Measurements from ENCODE around the gene TCEAL5.
"Not testable (repeated sequence)": the region's sequence is repeated elsewhere in the genome, so short reads cannot be mapped to it uniquely, and the experiment has no call there.

The TCEAL5 gene

DNA sequence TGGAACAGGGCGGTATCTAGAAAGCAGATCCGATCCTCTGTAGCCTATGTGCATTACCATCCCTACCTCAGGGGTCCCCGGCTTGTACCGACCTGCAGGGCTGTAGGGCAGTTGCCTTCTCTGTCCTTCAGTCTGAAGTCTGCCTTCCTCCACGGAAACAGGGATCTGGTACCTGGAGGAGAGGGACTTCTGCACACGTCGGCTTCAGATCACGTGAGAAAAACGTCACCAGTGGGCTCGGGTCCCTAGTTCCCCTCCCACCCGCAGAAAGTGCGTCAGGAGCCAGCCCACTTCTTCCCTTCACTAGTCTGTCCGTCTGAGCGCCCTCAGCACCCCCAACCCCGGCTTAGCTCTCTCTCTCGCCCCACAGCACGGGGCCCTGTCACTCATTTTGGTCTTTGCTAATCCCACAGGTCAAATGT lies at the start of gene TCEAL5:
TSS of gene TCEAL5 (minus strand) at position 170 of the 422 bp plus-strand sequence. CDS start 2,187 bp downstream, outside the sequence.
- no peak for DNase-seq (ENCODE audit: low read depth in 2 of 2)

- no peak for DNase-seq (ENCODE audit: low read depth in 2 of 2)
Observed at GRCh38 chrX:103311399-103311780, 34.8 kb upstream of the TCEAL5 start.

DNA sequence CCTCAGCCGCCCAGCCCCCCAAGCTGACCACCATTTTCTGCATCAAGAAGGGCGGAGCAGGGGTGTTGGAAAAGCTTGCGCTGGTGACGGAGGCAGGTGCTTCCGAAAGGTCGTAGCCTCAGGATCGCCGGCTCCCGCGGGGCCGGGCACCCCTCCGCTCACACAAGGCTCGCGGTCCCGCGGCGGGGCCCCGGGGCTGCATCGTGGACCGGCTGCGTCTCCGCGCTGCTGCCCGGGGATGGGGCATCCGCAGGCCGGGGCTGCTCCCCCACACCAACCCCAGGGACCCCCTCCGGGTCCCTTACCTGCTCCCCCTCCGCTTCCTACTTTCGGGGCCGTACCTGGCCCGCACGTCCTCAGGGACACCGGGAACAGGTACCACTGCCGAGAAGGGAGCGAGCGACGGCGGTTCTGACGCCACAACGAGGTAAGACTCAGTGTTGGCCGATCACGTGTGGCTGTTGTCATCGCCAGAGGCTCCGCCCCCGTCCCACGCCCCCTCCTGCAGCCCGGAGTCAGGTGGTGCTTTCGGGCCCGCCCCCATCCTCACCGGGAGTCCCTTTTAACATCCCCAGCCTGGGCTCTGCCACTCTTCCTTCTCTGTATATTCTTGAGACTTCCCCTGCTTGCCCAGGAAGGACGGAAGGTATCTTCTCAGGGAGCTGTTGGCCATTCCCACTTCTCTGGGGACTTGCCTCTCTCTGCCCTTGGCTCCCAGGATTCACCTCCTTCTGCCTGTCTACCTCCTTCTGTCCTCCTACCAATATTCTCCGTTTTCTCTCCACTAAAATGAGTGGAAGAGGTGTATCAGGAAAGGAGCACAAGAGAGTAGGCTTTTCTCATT lies 34.2 kb upstream of the TCEAL5 start, which contains the start of gene BEX2:
TSS of gene BEX2 (minus strand) at position 436 of the 844 bp plus-strand sequence. CDS start 1,014 bp downstream, outside the sequence.
- no peak for DNase-seq (ENCODE audit: low read depth in 2 of 2)

GRCh38 chrX:103309860-103310554 lies 33.5 kb upstream of the TCEAL5 start:
- DNase-seq (ENCODE audit: low read depth in 2 of 2) = no peak

- DNase-seq (ENCODE audit: low read depth in 2 of 2) = not testable (repeated sequence)
Observed at GRCh38 chrX:103305666-103306065, 29.1 kb upstream of the TCEAL5 start.

DNA sequence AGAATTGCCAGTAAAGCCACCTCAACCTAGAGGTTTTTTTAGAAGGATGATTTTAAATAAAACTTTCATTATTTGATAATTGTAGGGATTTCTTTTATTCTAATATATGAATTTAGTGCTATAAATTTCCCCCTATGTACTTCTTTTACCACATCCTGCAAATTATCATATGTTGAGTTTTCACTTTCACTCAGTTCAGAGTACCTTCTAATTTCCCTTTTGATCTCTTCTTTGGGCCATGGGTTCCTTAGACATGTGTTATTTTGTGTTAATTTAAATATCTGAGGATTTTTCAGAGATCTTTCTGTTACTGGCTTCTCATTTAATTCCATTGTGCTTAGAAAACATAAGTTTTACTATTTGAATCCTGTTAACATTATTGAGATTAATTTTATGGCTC lies 28.2 kb upstream of the TCEAL5 start:
- no peak for DNase-seq (ENCODE audit: low read depth in 2 of 2)

DNA sequence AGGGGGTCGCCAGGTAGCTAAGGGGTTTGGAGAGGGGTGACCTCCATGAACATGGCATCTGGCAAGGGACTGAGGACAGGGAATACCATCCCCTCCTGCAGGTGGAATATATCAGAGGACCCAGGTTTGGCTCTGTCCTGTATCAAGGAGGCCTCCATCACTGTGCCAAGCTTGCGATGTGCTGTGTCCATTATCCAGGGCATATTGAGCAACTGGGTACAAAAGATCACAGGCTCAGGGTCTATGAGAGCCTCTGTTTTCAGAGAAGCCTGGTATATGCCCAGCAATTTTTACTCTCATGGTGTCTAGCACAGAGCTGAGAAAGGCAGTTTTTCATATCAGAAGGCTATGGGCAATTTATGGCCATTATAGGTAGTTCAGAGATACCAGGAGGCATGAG lies 16.6 kb upstream of the TCEAL5 start:
- DNase-seq (ENCODE audit: low read depth in 2 of 2) = no peak

- no peak for DNase-seq (ENCODE audit: low read depth in 2 of 2)
Observed at GRCh38 chrX:103279624-103280023, 3.1 kb upstream of the TCEAL5 start.

DNA sequence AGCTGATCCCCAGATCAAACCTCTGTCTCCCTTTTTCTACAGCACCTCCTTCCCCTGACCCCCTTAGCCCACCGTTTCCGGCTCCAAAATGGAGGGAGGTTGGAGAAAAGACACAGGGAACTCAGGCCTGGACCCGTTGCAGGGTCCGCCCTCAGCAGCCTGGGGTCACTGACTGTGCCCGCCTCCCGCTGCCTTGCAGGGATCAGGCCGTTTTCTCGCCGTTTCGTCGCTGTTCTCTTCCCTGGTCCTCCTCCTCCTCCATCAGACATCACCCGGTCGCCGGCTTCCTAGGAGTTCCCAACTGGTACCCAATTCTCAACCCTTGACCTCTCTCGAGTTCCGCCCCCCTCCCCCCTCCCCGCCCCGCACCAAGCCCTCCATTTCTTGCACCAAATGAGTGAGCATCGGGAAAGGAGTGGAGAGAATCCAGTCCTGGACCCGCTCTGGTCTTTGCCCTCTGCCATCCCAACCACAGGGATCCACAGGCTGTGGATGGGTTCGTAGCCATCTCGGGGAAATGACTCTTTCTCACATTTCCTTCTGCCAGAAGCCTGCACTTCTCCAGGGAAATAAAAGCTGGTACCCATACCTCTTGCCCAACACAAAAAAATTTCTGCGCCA lies 493 bp downstream of the TCEAL5 start:
- DNase-seq (ENCODE audit: low read depth in 2 of 2) = no peak

DNA sequence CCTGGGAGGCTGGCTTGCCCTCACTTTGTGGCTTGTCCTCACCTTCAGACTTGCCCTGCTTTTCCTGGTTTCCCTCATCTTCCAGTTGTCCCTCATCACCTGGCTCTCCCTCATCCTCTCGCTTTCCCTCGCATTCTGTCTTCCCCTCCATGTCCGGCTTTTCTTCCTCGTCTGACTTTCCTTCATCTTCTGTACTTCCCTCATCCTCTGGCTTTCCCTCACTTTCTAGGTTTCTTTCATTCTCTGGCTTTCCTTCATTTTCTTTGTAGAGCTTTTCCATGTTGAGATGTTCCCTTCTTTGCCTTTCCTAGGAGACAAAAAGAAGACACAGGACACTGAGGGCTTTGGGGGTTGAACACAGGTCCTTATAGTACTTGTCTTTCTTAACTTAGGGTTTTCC lies 2.3 kb downstream of the TCEAL5 start:
- DNase-seq (ENCODE audit: low read depth in 2 of 2) = no peak

GRCh38 chrX:103258275-103258674 lies 18.3 kb downstream of the TCEAL5 start:
- DNase-seq (ENCODE audit: low read depth in 2 of 2) = no peak

DNA sequence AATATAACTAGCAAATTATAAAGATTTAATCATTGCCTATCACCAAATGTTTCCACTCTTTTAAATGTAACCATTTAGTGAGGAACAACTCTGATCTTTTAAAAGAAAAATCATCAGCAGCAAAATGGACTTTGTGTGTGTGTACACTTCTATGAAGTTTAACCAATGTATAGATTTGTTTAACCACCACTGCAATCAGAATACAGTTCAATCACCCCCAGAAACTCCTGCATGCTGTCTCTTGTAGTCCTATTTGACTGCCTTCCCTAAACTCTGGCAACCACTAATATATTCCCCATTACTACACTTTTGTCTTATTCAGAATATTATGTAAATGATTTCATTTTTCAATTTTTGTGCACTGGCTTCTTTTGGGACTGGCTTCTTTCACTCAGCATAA lies 19.9 kb downstream of the TCEAL5 start:
- DNase-seq (ENCODE audit: low read depth in 2 of 2) = no peak

- peak; percentile 34 to 35 for DNase-seq (ENCODE audit: low read depth in 2 of 2)
Observed at GRCh38 chrX:103254921-103255493, 21.5 kb downstream of the TCEAL5 start, which contains the start of gene TCEAL8. Gene TCEAL8, minus strand, starts transcription at chrX:103255155. Its CDS starts 1,176 bp downstream, at chrX:103253979.

DNA sequence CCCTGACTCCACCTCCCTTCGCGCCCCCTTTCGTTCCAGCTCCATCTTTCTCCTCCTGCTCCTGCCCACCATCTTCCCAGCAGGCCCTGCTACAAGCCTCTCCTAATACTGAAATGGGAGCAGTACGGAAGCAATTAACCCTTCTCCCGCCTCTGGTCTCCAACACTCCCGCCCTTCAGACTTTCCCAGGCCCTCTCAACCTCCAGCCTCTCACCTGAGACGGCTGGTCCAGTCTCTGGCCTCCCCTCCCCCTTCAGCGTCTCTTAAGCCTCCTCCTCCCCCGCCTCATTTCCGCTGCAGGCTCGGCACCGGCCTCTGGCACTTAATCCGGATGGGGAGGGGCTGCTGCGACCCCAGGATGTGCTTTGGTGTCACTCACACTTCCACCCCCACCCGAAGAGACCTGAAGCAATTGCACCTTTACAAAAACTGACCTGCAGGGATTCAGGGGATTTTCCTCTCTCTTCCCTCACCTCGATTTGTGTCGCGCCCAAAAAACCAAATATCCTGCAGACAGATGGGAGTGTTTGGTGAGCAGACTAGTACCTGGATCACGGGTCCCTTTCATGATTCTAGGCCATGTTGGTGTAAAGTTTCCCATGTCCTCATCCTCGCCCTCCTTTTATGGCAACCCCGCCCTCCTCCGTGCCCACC lies 22.3 kb downstream of the TCEAL5 start:
- no peak for DNase-seq (ENCODE audit: low read depth in 2 of 2)

GRCh38 chrX:103253608-103254007 lies 22.9 kb downstream of the TCEAL5 start:
- DNase-seq (ENCODE audit: low read depth in 2 of 2) = no peak

- no peak for DNase-seq (ENCODE audit: low read depth in 2 of 2)
Observed at GRCh38 chrX:103250977-103251376, 25.6 kb downstream of the TCEAL5 start.

DNA sequence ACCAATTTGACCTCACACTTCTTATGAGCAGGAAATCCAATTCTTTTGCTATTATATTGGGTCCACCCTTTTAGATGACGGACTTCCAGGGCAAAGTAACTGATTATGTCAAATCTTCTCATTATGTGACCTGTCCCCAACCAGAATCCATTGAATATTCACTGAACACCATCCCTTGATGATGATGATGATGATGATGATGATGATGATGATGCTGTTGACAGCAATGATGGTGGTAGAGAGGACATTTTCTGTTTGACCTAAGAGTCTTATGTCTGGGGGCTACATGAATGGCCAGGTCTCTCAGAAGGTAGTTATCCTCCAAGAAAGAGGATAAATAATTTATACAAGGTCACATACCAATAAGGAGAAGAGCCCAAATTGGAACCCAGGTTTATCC lies 26.7 kb downstream of the TCEAL5 start:
- DNase-seq (ENCODE audit: low read depth in 2 of 2) = no peak

- DNase-seq (ENCODE audit: low read depth in 2 of 2) = no peak
Observed at GRCh38 chrX:103248553-103248952, 28.0 kb downstream of the TCEAL5 start.

DNA sequence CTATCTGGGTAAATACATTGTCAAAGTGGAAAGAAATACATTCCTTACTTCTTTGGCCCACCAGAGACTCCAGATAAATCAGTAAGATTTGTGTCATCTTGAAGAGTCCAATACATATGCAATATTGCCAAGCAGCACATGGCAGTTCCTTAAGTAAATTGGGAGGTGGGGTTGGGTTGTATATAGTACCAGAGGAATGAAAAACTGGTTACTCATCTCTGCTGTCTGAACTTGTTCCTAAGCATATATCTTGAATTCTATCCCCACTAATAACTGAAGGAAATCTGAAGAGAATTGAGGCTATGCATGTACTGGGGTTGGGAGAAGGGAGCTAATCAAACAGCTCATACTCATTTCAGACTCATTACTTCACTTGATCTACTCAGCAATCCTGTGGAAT lies 36.4 kb downstream of the TCEAL5 start:
- no peak for DNase-seq (ENCODE audit: low read depth in 2 of 2)

GRCh38 chrX:103236296-103236695 lies 40.3 kb downstream of the TCEAL5 start:
- DNase-seq (ENCODE audit: low read depth in 2 of 2) = no peak

DNA sequence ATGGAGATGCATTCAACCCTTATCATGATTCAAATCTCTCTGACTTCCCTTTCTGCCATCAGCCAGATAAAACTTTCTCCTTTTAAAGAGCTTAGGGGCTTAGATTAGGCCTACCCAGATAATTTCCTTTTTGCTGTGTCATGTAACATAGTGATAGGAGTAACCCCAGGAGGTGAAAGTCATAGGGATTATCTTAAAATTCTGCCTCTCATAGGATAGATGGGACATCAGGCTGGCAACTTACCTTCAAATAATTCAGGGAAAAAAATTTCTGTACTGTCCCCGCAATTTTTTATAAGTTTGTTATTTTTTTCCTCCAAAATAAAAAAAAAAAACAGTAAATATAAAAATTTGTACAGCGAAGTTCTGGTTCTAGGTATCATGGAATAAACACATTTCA lies 40.9 kb downstream of the TCEAL5 start:
- DNase-seq (ENCODE audit: low read depth in 2 of 2) = not testable (repeated sequence)

Data from fibroblast of skin of left biceps (primary cell).